Measurements from ENCODE around the gene EFNA1. TPM values are rescaled to one million over a fixed set of nuclear protein-coding genes. Genes with fewer than 3 reads are reported as not detected.
"Not testable (repeated sequence)": the region's sequence is repeated elsewhere in the genome, so short reads cannot be mapped to it uniquely, and the experiment has no call there.

EFNA1 gene
- total RNA-seq, 1 experiment from 2014 or later, result 4.9 TPM

DNA sequence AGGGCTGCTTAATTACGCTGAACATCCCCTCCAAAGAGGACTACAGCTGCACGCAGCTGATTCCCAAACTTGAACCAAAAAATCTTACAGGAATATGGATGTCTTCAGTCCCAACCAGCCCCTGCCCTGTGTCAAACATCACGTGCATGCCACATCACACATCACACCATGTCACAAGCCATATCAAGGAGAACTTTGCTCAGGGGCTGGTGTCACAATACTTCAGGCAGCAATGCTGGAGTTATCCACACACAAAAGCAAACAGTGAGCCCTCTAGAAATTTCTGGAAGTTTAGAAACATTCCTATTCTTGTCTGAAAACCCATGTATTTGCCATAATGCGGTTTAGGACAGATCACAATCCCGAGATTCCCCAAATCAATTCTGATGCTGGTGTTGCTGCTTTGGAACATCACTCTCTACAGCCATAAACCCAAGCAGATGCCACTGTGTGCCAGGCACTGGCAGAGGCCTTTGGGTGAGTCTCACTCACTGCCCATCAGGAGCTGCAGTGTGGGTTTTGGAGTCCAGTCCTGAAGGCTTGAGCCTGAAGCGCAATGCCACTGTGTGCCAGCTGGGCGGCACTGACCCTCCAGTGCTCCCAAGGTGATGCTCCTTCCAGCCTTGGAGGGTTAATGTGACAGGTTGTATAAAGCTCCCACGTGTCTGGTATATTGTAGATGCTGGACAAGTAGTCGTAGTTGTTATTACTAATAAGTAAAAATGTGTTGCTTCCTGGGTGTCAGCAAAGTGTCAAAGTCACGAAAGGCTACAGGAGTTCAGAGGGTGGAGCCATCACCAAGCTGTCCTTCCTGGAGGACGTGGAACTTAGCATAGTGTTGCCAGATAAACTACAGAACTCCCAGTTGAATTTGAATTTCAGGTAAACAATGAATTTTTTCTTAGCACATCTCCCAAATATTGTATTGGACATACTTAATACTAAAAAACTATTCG is 20.1 kb upstream of the EFNA1 start:
- no peaks in the 10 kb centered on the region; the same call in 1 of the 2 replicates for H3K27me3 ChIP-seq (ENCODE audit: control insufficient read depth, insufficient read depth, low read length)
- no peak for DNase-seq
- no peak overlapping the region for H3K4me3 ChIP-seq (ENCODE audit: insufficient read depth, low read depth, low read length)
- H3K36me3 ChIP-seq (replicated peaks; ENCODE audit: control insufficient read depth, insufficient read depth, low read length), result no peaks in the 10 kb centered on the region

DNA sequence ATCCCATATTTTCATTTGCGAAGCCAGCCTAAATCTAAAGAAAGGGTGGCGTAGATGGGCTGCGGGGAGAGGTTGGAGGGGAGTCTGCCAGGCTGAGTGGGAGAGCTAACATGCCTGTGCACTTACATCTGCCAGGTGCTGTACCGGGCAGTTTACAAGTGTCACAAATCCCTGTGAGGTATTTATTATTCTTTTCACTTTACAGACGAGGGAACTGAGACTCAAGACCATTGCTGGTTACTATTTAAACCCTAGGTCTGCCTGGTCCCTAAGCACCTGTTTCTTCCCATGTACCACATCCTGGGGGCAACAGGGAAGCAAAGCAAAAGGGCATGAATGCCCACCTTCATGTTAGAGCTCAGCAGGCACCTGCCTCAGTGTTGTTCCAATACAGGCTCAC is 19.4 kb upstream of the EFNA1 start:
- H3K4me3 ChIP-seq (ENCODE audit: insufficient read depth, low read depth, low read length), result no peak overlapping the region
- DNase-seq, result no peak
- H3K36me3 ChIP-seq (replicated peaks; ENCODE audit: control insufficient read depth, insufficient read depth, low read length), result no peaks in the 10 kb centered on the region
- H3K27me3 ChIP-seq (ENCODE audit: control insufficient read depth, insufficient read depth, low read length), result no peaks in the 10 kb centered on the region; the same call in 1 of the 2 replicates

DNA sequence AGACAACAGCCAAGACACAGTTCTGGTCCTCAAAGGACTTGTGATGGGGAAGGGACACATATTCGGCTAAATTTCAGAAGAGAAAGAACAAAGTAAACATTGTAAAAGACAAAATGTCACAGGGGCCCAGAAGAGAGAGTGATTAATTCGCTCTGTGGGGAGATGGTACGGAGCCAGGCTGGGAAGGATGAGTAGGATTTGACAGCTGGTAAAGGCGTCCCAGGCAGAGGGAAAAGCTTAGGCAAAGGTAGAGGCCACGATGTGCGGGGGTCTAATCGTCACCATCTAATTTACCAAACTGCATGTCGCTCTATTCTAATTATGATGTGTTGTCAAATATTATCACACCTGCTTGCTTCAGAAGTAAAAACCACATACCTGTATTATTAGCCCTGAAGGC is 17.3 kb upstream of the EFNA1 start:
- DNase-seq, result no peak
- no peaks in the 10 kb centered on the region; the same call in 1 of the 2 replicates for H3K27me3 ChIP-seq (ENCODE audit: control insufficient read depth, insufficient read depth, low read length)
- no peaks in the 10 kb centered on the region for H3K36me3 ChIP-seq (replicated peaks; ENCODE audit: control insufficient read depth, insufficient read depth, low read length)
- no peak overlapping the region for H3K4me3 ChIP-seq (ENCODE audit: insufficient read depth, low read depth, low read length)

DNA sequence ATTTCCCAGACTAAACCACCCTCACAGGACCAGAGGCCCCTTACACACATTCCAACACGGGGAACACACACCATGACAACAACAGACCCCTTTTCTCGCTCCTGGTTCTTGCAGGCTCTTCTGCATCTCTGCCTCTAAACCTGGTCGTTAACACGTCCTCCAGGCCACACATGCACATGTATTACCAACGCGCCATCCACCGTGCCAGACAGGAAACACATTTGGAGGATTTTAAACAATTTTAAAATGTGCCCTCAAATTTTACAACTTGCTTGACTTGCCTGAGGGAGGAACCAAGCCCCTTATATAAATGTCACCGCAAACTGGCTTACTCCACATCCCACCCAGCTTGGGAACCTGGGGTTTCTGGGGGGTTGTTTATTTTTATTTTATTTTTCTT is 16.9 kb upstream of the EFNA1 start:
- H3K36me3 ChIP-seq (replicated peaks; ENCODE audit: control insufficient read depth, insufficient read depth, low read length), result no peaks in the 10 kb centered on the region
- DNase-seq, result no peak
- H3K27me3 ChIP-seq (ENCODE audit: control insufficient read depth, insufficient read depth, low read length), result no peaks in the 10 kb centered on the region; the same call in 1 of the 2 replicates
- no peak overlapping the region for H3K4me3 ChIP-seq (ENCODE audit: insufficient read depth, low read depth, low read length)

DNA sequence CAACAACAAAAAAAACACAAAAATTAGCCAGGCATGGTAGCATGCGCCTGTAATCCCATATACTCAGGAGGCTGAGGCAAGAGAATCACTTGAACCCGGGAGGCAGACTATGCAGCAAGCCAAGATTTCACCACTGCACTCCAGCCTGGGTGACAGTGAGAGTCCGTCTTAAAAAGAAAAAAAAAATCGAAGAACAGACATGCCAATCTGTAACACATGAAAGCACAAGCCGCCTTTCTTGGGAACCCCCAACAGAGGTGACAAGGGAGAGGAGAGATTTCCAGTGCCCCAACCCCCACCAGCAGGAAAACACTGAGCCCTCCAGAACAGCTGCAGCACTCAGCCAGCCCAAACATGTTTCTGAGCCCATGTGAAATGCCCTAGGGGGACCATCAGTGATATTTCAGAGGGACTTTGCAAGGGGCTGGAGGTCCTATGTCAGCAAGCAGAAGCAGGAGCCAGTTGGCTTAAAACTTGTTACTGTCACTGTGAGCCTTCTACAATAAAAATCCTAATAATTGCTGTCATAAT is 14.2 kb upstream of the EFNA1 start:
- Histone ChIP-seq H3K4me3 (ENCODE audit: insufficient read depth, low read depth, low read length) (no peak overlapping the region), H3K36me3 (replicated peaks; ENCODE audit: control insufficient read depth, insufficient read depth, low read length) (no peaks in the 10 kb centered on the region), H3K27me3 (ENCODE audit: control insufficient read depth, insufficient read depth, low read length) (no peaks in the 10 kb centered on the region; the same call in 1 of the 2 replicates)
- DNase-seq, result no peak

DNA sequence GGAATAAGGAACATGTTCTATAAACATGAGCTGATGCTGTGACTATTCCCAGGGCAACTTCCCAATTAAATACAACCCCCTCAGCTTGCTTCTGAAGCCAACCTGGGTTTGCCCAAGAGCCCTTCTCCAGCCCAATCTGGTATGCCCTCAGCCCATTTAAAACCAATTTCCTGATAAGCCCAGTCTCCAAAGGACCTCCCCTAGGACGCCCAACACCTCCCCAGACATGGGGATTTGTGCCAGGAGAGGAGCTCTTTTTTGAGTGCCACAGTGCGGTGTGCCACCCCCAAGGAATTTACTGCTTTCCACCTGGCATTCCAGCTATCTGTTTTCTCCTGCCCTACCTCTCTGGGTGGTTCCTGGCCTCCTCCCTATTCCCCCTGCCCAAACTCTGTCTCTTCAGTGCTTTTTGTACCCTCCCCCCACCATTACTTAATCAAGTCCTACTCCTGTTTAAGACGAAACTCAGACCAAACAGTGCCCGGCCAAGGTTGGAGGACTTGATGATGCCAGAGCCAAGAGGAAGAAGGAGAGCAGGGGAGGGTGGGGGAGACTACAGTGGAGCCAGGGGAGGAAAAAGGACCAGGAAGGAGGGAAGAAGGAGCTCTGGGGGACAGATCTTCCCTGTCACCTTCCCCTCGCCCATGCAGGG is 11.4 kb upstream of the EFNA1 start:
- DNase-seq, result no peak
- Histone ChIP-seq H3K4me3 (ENCODE audit: insufficient read depth, low read depth, low read length) (no peak overlapping the region), H3K27me3 (ENCODE audit: control insufficient read depth, insufficient read depth, low read length) (peaks cover 5% of the 10 kb centered on the region; the same call in 1 of the 2 replicates), H3K36me3 (replicated peaks; ENCODE audit: control insufficient read depth, insufficient read depth, low read length) (no peaks in the 10 kb centered on the region)

DNA sequence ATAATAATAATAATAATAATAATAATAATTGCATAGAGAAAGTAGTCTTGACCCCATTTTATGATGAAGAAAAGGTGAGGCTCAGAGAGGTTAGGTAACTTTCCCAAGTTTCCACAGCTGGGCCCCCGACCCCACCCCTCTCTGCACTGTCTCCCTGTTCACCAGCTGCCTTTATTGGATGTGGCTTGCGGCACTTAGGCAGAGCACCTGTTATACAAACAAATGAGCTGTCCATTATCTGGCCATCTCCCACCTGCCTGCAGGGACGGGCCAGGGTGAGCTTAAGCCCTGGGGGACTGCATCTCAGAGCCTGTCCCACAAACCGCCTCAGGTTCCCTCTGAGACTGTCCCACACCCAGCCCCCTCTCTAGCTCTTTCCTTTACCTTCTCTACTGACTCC is 10.1 kb upstream of the EFNA1 start:
- Histone ChIP-seq H3K4me3 (ENCODE audit: insufficient read depth, low read depth, low read length) (no peak overlapping the region), H3K27me3 (ENCODE audit: control insufficient read depth, insufficient read depth, low read length) (peaks cover 5% of the 10 kb centered on the region; the same call in 1 of the 2 replicates), H3K36me3 (replicated peaks; ENCODE audit: control insufficient read depth, insufficient read depth, low read length) (no peaks in the 10 kb centered on the region)
- no peak for DNase-seq

DNA sequence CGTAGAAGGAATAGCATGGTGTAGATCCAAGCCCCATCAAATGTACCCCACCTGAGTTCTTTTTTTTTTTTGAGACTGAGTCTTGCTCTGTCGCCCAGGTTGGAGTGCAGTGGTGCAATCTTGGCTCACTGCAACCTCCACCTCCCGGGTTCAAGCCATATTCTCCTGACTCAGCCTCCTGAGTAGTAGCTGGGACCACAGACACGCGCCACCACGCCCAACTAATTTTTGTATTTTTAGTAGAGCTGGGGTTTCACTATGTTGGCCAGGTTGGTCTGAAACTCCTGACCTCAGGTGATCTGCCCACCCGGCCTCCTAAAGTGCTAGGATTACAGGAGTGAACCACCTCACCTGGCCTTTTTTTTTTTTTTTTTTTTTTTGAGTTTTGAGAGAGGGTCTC is 9.6 kb upstream of the EFNA1 start:
- not testable (repeated sequence) for DNase-seq; H3K4me3 ChIP-seq (ENCODE audit: insufficient read depth, low read depth, low read length); H3K27me3 ChIP-seq (ENCODE audit: control insufficient read depth, insufficient read depth, low read length); H3K36me3 ChIP-seq (replicated peaks; ENCODE audit: control insufficient read depth, insufficient read depth, low read length)

DNA sequence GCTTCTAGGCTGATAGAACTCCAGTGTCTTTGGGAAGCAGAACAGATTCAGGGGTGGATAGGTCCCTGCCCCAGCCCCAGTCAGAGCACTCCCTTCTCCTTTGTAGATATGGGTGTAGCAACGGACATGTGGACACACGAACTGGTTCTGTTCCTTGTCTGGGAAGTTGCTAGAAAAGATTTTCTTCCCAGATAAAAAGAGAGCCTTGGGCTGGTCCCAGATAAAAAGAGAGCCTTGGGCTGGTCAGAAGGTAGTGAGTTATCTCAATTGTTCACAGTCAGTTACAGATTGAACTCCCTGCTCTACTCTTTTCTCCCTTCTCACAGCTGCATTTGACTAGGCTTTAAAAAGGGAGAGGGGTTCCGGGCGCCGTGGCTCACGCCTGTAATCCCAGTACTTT is 7.4 kb upstream of the EFNA1 start:
- DNase-seq, result no peak
- Histone ChIP-seq H3K36me3 (replicated peaks; ENCODE audit: control insufficient read depth, insufficient read depth, low read length) (no peaks in the 10 kb centered on the region), H3K27me3 (ENCODE audit: control insufficient read depth, insufficient read depth, low read length) (peaks cover 13% of the 10 kb centered on the region), H3K4me3 (ENCODE audit: insufficient read depth, low read depth, low read length) (no peak overlapping the region)

DNA sequence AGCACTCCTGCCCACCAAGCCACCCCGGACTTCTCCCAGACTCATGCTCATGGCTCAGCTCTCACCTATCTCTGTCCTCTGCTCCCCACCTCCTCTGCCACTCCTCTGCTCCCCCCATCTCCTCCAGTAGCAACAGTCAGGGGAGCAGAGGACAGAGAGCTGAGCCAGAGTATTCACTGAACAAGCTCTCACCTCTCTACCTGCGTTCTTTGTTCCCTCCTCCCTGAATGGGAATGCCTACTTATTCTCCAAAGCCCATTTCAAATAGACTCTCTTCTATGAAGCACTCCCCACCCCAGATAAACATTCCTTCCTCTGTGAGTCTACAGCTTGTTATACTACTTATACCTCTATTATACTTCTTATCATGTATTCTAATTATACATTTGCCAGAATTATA is 6.4 kb upstream of the EFNA1 start:
- DNase-seq, result no peak
- Histone ChIP-seq H3K27me3 (ENCODE audit: control insufficient read depth, insufficient read depth, low read length) (peaks cover 23% of the 10 kb centered on the region), H3K4me3 (ENCODE audit: insufficient read depth, low read depth, low read length) (no peak overlapping the region), H3K36me3 (replicated peaks; ENCODE audit: control insufficient read depth, insufficient read depth, low read length) (no peaks in the 10 kb centered on the region)

DNA sequence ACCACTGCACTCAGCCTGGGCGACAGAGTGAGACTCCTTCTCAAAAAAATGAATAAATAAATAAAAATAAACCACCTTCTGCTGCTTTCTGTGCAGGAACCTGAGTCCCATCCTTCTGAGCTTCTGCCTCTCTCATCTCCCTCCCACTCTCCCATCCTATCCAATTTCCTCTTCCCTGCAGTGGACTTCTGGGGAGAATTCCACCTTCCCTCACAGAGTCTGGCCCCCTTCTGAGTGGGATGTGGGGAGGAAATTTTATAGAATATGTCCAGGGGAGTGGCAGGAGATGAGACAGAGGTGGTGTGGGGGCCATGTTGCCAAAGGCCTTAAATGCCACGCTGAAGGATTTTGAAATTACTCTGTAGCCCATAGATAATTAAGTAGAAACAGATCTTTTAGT is 5.4 kb upstream of the EFNA1 start:
- Histone ChIP-seq H3K4me3 (ENCODE audit: insufficient read depth, low read depth, low read length) (no peak overlapping the region), H3K27me3 (ENCODE audit: control insufficient read depth, insufficient read depth, low read length) (peaks cover 33% of the 10 kb centered on the region), H3K36me3 (replicated peaks; ENCODE audit: control insufficient read depth, insufficient read depth, low read length) (no peaks in the 10 kb centered on the region)
- DNase-seq, result no peak

DNA sequence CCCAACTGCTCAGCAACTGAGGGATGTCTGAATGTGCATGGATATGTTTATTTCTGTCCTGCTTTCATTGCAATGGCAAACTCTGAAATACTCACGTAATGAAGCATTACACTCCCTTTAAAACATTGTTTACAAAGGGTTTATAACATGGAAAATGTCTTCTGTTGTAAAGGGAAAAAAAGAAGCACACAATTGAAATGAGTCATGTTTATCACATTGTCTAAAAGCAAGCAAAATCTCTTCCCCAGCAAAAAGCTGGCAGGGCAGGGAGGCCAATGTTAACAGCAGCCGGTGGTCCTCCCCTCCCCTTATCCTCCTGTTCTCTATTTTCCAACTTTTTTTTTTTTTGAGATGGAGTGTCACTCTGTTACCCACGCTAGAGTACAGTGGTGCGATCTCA is 3.9 kb upstream of the EFNA1 start:
- H3K4me3 ChIP-seq (ENCODE audit: insufficient read depth, low read depth, low read length), result no peak overlapping the region
- no peak for DNase-seq
- H3K27me3 ChIP-seq (ENCODE audit: control insufficient read depth, insufficient read depth, low read length), result peaks cover 45% of the 10 kb centered on the region
- H3K36me3 ChIP-seq (replicated peaks; ENCODE audit: control insufficient read depth, insufficient read depth, low read length), result no peaks in the 10 kb centered on the region

DNA sequence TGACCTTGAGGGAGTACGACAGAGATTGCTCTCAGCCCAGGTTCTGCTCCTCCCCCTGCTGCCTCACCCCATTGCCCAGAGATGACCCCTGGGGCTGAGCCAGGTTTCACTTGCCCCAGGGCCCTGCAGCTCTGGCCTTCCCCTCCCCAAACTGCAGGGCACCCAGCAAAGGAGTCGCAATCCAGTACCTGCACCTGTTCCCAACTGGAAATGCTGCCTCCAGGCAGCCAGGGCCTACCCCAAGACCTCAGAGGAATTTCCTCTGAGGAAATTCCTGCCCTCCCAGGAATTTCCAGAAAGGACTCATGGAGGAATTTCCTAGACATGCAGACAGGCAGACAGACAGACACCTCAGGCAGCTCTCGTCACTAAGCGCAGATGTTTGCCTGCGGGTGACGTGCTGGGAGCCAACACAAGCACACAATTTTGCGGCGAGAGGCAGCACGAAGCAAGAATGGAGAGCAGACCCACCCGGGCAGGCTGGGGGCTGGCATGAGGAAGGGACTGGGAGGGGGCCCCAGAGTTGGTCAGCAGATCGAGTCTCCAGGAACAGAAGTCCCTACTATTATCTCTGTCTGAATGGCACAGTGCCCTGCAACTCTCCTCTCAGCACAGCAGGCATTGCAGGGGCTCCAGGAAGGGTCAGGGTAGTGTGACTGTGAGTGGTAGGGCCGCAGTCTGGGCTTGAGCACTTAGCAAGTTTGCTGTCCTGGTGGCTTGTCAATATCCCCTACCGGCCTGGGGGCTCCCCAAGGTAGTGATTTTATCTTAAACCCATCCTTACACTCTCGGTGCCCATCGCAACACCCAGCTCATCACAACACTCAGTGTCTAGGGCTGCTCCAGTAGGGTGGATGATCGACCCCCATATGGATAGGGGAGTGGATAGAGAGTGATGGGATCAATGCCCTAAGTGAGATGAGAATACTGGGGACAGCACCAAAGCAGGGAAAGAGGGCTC is 2.9 kb upstream of the EFNA1 start:
- peaks cover 54% of the 10 kb centered on the region for H3K27me3 ChIP-seq (ENCODE audit: control insufficient read depth, insufficient read depth, low read length)
- no peak overlapping the region for H3K4me3 ChIP-seq (ENCODE audit: insufficient read depth, low read depth, low read length)
- peak; percentile 55 for DNase-seq
- H3K36me3 ChIP-seq (replicated peaks; ENCODE audit: control insufficient read depth, insufficient read depth, low read length), result no peaks in the 10 kb centered on the region

DNA sequence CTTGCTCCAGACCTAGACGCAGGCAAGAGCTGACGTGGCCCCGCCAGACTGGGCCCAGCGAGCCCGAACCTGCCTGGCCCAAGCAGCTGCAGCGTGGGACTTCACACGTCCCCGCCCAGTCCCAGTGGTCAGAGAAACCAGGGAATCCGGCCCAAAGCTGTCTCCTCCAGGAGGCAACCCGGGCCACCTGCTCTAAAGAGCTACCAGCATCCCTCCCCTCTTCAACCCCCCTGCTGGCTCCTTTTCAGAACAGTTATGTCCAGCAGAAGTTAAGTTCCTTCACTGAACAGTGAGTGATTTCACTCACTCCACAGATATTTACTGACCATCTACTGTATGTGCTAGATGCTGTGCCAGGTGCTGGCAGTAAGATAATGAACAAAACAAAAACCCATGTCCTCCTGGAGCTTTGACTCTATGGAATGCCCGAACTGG is 2.1 kb upstream of the EFNA1 start:
- Histone ChIP-seq H3K4me3 (ENCODE audit: insufficient read depth, low read depth, low read length) (no peak overlapping the region; the same call in 1 of the 2 replicates), H3K36me3 (replicated peaks; ENCODE audit: control insufficient read depth, insufficient read depth, low read length) (no peaks in the 10 kb centered on the region), H3K27me3 (ENCODE audit: control insufficient read depth, insufficient read depth, low read length) (peaks cover 51% of the 10 kb centered on the region)
- peak; percentile 73 for DNase-seq
